GM12891 (cell line): ENCODE data around the gene GMPR.

ENCODE experiments used
- POLR2A ChIP-seq: IDR thresholded peaks from 2 replicates; pipeline ENCODE4 v1.6.1; 2011; ENCODE audit warnings: low read depth, low read length, control low read depth
- POLR2AphosphoS5 ChIP-seq: IDR thresholded peaks from 2 replicates; pipeline ENCODE4 v1.6.1; 2011; ENCODE audit warnings: low read depth, low read length, control low read depth
- TAF1 ChIP-seq: IDR thresholded peaks from 2 replicates; pipeline ENCODE4 v1.6.1; 2011; ENCODE audit warnings: low read depth, low read length, control low read depth

DNA sequence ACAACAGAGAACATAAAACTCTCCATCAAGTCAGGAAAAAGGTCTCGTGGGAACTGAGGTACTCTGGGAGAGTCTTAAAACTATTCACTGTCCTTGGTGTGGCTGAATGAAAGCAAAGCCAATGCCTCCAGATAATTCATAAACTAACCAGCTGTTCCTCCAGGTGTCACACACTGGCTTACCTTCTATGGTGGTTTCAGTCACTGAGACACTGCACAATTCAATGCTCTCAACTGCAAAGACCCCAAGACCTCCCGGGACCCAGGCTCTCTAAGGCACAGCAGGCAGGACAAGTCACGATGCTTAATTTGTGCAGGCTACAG is 100.8 kb downstream of the GMPR start:
- TF ChIP-seq POLR2A (no peak), POLR2AphosphoS5 (no peak), TAF1 (no peak)
